ENCODE data around the gene GSN. TPM values are rescaled to one million over a fixed set of nuclear protein-coding genes. Genes with fewer than 3 reads are reported as not detected.

GSN gene
- total and polyA plus RNA-seq, 4 donors: 133 to 468 (median 233) TPM

DNA sequence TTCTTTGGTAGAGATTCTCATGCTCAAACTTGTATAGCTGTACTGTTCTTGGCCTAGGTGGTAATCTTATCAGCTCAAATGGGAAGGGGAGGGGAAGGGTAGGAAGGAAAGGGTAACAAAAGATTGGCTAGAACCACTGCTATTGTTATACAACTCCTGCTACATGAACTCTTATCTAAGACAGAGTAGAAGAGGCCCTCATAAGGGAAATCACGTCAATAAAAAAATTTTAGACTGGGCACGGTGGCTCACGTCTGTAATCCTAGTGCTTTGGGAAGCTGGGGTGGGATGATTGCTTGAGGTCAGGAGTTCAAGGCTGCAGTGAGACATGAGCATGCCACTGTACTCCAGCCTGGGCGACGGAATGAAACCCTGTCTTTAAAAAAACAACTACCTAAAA lies 86.2 kb downstream of the GSN start:
- H3K4me3 ChIP-seq: no peak overlapping the region
- TF ChIP-seq, protein P1, sequence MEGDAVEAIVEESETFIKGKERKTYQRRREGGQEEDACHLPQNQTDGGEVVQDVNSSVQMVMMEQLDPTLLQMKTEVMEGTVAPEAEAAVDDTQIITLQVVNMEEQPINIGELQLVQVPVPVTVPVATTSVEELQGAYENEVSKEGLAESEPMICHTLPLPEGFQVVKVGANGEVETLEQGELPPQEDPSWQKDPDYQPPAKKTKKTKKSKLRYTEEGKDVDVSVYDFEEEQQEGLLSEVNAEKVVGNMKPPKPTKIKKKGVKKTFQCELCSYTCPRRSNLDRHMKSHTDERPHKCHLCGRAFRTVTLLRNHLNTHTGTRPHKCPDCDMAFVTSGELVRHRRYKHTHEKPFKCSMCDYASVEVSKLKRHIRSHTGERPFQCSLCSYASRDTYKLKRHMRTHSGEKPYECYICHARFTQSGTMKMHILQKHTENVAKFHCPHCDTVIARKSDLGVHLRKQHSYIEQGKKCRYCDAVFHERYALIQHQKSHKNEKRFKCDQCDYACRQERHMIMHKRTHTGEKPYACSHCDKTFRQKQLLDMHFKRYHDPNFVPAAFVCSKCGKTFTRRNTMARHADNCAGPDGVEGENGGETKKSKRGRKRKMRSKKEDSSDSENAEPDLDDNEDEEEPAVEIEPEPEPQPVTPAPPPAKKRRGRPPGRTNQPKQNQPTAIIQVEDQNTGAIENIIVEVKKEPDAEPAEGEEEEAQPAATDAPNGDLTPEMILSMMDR (IDR thresholded peaks at IDR 0.05; ENCODE audit: control extremely low read depth, extremely low read depth): no peak
- no peak overlapping the region for H3K9ac ChIP-seq (ENCODE audit: insufficient read depth in 1 of 2, low read length in 2 of 2)
- peak in 1 of 3 donors; percentile 35 for DNase-seq
- no peak for ATAC-seq (ENCODE audit: insufficient read depth, low FRiP score)
- peak overlapping the region; percentile 63 to 74 for H3K27ac ChIP-seq (ENCODE audit: low read depth in 1 of 2, low read length in 1 of 2)
- H3K36me3 ChIP-seq (ENCODE audit: control insufficient read depth in 4 of 4, insufficient read depth in 4 of 4, low read length in 4 of 4): peaks cover 16 to 29% (median 24%) of the 10 kb centered on the region in 4 donors
- H3K9me3 ChIP-seq (ENCODE audit: control insufficient read depth in 4 of 4, insufficient read depth in 3 of 4, low read length in 3 of 4): no peaks in the 10 kb centered on the region
- peaks cover 8 to 49% (median 32%) of the 10 kb centered on the region in 5 donors for H3K4me1 ChIP-seq (ENCODE audit: control insufficient read depth in 5 of 5, insufficient read depth in 5 of 5, low read length in 5 of 5)
- no peaks in the 10 kb centered on the region for H3K27me3 ChIP-seq (ENCODE audit: control insufficient read depth in 3 of 3, insufficient read depth in 3 of 3, low read length in 2 of 3)
- WGBS, 2 donors: 42 to 48% methylated on average over 5 of the region's 5 CpGs

DNA sequence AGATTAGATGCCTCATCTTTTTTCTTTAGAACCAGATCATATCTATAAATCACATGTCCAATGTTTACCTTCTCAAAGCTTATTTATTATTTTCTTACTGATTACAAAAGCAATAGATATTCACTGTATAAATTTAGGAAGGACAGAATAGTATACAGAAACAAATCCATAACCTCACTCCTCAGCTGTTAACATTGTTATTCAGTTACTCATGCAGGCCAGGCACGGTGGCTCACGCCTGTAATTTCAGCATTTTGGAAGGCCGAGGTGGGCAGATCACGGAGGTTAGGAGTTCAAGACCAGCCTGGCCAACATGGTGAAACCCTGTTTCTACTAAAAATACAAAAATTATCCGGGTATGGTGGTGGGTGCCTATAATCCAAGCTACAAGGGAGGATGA lies 86.8 kb downstream of the GSN start:
- WGBS, 2 donors: 76 to 80% methylated on average over 5 of the region's 5 CpGs
- Histone ChIP-seq H3K4me3 (no peak overlapping the region), H3K36me3 (ENCODE audit: control insufficient read depth in 4 of 4, insufficient read depth in 4 of 4, low read length in 4 of 4) (peaks cover 16 to 29% (median 23%) of the 10 kb centered on the region in 4 donors), H3K4me1 (ENCODE audit: control insufficient read depth in 5 of 5, insufficient read depth in 5 of 5, low read length in 5 of 5) (peaks cover 8 to 46% (median 30%) of the 10 kb centered on the region in 5 donors), H3K27me3 (ENCODE audit: control insufficient read depth in 3 of 3, insufficient read depth in 3 of 3, low read length in 2 of 3) (no peaks in the 10 kb centered on the region), H3K9ac (ENCODE audit: insufficient read depth in 1 of 2, low read length in 2 of 2) (no peak overlapping the region), H3K27ac (ENCODE audit: low read depth in 1 of 2, low read length in 1 of 2) (peak overlapping the region in 1 of 2 donors; percentile 56), H3K9me3 (ENCODE audit: control insufficient read depth in 4 of 4, insufficient read depth in 3 of 4, low read length in 3 of 4) (no peaks in the 10 kb centered on the region)
- TF ChIP-seq, protein P1 (IDR thresholded peaks at IDR 0.05; ENCODE audit: control extremely low read depth, extremely low read depth): no peak
- DNase-seq (no peak), ATAC-seq (ENCODE audit: insufficient read depth, low FRiP score) (no peak)

DNA sequence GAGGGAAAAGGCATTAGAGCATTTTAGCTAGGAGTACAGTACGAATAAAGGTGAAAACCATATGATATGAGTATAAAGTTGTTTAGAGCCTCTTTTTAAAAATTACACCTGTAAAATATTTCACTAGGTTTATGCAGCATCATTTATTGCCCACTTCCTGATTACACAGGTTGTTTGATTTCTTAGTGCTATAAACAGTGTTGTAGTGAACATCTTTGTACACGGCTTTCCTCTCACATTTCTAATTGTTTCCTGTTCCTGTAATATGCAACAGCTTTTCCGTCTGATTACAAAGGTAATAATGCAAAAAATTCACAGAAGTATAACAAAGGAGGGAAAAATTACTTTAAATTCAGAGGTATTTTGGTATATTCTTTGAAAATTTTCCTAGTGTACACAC lies 89.0 kb downstream of the GSN start:
- Histone ChIP-seq H3K27ac (ENCODE audit: low read depth in 1 of 2, low read length in 1 of 2) (peak overlapping the region in 1 of 2 donors; percentile 3), H3K4me3 (no peak overlapping the region), H3K27me3 (ENCODE audit: control insufficient read depth in 3 of 3, insufficient read depth in 3 of 3, low read length in 2 of 3) (no peaks in the 10 kb centered on the region), H3K9ac (ENCODE audit: insufficient read depth in 1 of 2, low read length in 2 of 2) (no peak overlapping the region), H3K4me1 (ENCODE audit: control insufficient read depth in 5 of 5, insufficient read depth in 5 of 5, low read length in 5 of 5) (peaks cover 7 to 41% (median 21%) of the 10 kb centered on the region in 5 donors), H3K36me3 (ENCODE audit: control insufficient read depth in 4 of 4, insufficient read depth in 4 of 4, low read length in 4 of 4) (peaks cover 11 to 29% (median 23%) of the 10 kb centered on the region in 4 donors), H3K9me3 (ENCODE audit: control insufficient read depth in 4 of 4, insufficient read depth in 3 of 4, low read length in 3 of 4) (no peaks in the 10 kb centered on the region)
- ATAC-seq (ENCODE audit: insufficient read depth, low FRiP score) (no peak), DNase-seq (no peak)
- TF ChIP-seq, protein P1 (IDR thresholded peaks at IDR 0.05; ENCODE audit: control extremely low read depth, extremely low read depth): no peak
- 30 to 43% methylated on average over 3 of the region's 3 CpGs for WGBS, 2 donors

DNA sequence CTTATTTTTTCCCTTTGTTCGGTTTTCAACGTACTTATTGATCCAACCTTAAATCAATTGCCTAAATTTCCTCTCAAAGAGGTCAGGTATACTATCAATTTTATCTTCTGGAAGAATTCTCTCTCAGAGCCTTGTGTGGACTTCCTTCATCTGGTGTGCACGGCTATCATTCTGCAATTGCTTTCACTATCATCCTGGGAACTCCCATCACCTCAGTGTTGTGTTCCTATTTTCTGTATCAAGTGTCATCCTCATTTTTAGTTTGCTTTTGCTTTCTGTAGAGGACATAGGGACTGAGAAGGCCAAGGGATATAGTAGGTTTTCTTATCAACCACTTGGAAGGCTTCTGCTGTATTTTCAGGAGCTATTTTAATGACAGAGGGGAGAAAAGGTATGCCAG lies 90.8 kb downstream of the GSN start:
- Histone ChIP-seq H3K4me1 (ENCODE audit: control insufficient read depth in 5 of 5, insufficient read depth in 5 of 5, low read length in 5 of 5) (peaks cover 5 to 40% (median 27%) of the 10 kb centered on the region in 5 donors), H3K9ac (ENCODE audit: insufficient read depth in 1 of 2, low read length in 2 of 2) (no peak overlapping the region), H3K36me3 (ENCODE audit: control insufficient read depth in 4 of 4, insufficient read depth in 4 of 4, low read length in 4 of 4) (peaks cover 4 to 15% (median 11%) of the 10 kb centered on the region in 4 donors), H3K4me3 (no peak overlapping the region), H3K9me3 (ENCODE audit: control insufficient read depth in 4 of 4, insufficient read depth in 3 of 4, low read length in 3 of 4) (no peaks in the 10 kb centered on the region), H3K27ac (ENCODE audit: low read depth in 1 of 2, low read length in 1 of 2) (peak overlapping the region; percentile 18 to 89), H3K27me3 (ENCODE audit: control insufficient read depth in 3 of 3, insufficient read depth in 3 of 3, low read length in 2 of 3) (no peaks in the 10 kb centered on the region)
- 39 to 47% methylated on average over 3 of the region's 3 CpGs for WGBS, 2 donors
- no peak for ATAC-seq (ENCODE audit: insufficient read depth, low FRiP score)
- TF ChIP-seq, protein P1 (IDR thresholded peaks at IDR 0.05; ENCODE audit: control extremely low read depth, extremely low read depth): no peak
- no peak for DNase-seq
